ENCODE data around the gene SCFD2.

DNA sequence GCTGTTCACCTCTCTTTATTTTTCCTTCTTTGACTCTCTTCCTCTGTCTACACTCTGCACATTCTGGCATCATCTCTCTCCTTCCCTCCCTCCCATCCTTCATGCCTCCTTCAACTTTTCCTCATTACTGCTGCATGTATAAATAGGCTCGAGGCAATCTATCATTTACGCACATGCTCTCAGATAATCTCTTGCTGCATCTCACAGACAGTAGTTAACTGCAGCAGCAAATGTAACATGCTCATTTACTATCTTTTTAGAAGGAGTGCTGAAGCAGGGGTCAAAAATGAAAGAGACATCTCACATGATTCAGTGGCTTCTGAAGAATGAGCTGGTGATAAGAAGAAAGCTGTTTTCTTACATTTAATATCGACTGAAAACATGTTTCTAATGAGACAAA, 376.0 kb downstream of the SCFD2 start:
- TF ChIP-seq JUN (IDR thresholded peaks at IDR 0.05; ENCODE audit: borderline replicate concordance, insufficient read depth, insufficient read length, low read depth), result no peak
- no peak for TF ChIP-seq CTCF (IDR thresholded peaks at IDR 0.05; ENCODE audit: extremely low read depth in 1 of 2, insufficient read depth in 1 of 2, low read depth in 1 of 2, low read length in 2 of 2)
- TF ChIP-seq MAX (IDR thresholded peaks at IDR 0.05; ENCODE audit: insufficient read depth, insufficient read length), result no peak
- no peak for TF ChIP-seq POLR2AphosphoS5 (IDR thresholded peaks at IDR 0.05; ENCODE audit: insufficient read depth, low read depth, low read length)
- no peak for TF ChIP-seq GATA2 (IDR thresholded peaks at IDR 0.05; ENCODE audit: insufficient read depth, insufficient read length, low read depth, low read length)
- no peak for TF ChIP-seq POLR2A (IDR thresholded peaks at IDR 0.05; ENCODE audit: low read depth, low read length)
- no peak for TF ChIP-seq EZH2 (IDR thresholded peaks at IDR 0.05; ENCODE audit: borderline replicate concordance, low read depth, low read length, severe bottlenecking)
- TF ChIP-seq MYC (IDR thresholded peaks at IDR 0.05; ENCODE audit: low read depth, low read length), result no peak
- no peak for TF ChIP-seq FOS (IDR thresholded peaks at IDR 0.05; ENCODE audit: borderline replicate concordance, insufficient read depth, low read length)
